ENCODE measurements around the gene LIN54. TPM values are rescaled to one million over a fixed set of nuclear protein-coding genes. Genes with fewer than 3 reads are reported as not detected.

The LIN54 gene
- total and polyA plus RNA-seq, 9 of the 15 experiments (the other 6 are each of a cell fraction or from before 2014, with no cell fraction given): 2.2 to 22.5 (median 15.8) TPM

DNA sequence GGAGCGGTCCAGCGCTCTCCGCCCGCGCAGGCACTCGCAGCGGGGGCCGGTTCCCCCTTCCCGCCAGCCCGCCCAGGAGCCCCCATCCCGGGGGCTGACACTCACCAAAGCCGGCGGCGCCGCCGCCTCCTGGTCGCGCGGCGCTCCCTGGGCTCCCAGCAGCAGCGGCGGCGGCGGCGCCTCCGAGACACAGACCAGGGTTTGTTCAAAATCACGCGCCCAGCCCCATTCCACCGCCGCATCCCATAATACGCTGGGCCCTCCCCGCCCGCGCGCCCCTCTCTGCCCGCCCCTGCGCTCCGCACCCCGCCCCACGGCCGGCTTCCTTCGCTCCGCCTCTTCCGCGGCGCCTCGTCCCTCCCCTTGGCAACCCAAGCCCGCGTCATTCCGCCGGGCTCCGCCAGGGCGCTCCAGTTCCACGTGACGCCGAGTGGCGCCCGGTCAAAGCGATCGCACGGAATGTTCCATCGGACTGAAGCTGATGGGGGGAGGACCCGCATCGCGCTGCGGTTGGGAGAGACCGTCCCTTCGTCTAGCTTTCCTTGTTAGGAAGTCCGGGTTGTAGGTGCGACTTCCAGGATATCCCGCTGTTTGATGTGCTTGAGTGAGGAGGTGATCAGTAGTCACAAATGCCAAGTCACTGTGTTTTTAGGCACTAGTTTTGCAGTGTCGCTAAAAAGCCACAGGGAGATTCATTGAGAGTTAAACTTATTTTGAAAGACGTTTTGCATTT lies 2.2 kb upstream of the LIN54 start (continued):
- TF ChIP-seq, protein P1, sequence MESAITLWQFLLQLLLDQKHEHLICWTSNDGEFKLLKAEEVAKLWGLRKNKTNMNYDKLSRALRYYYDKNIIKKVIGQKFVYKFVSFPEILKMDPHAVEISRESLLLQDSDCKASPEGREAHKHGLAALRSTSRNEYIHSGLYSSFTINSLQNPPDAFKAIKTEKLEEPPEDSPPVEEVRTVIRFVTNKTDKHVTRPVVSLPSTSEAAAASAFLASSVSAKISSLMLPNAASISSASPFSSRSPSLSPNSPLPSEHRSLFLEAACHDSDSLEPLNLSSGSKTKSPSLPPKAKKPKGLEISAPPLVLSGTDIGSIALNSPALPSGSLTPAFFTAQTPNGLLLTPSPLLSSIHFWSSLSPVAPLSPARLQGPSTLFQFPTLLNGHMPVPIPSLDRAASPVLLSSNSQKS (CRISPR knock-in tag; IDR thresholded peaks at IDR 0.05): no peak
- TF ChIP-seq C11orf30 (IDR thresholded peaks at IDR 0.05; ENCODE audit: low read depth) (peak; percentile 92), KLF16 (IDR thresholded peaks at IDR 0.05) (no peak), SOX6 (IDR thresholded peaks at IDR 0.05) (peak; percentile 74), SMARCA4 (IDR thresholded peaks at IDR 0.05) (peak; percentile 75), ZKSCAN3 (CRISPR knock-in tag; IDR thresholded peaks at IDR 0.05) (no peak), ARNT (IDR thresholded peaks at IDR 0.05) (peak in 1 of 2 experiments; percentile 68; a peak in 1 of 4 replicates), ZNF507 (tag; conservative IDR thresholded peaks at IDR 0.05) (no peak), RBM25 (IDR thresholded peaks at IDR 0.05; ENCODE audit: low read depth, low read length, severe bottlenecking) (no peak), ZNF3 (CRISPR knock-in tag; IDR thresholded peaks at IDR 0.05) (no peak), PHB (CRISPR knock-in tag; IDR thresholded peaks at IDR 0.05) (no peak), ATF7 (IDR thresholded peaks at IDR 0.05) (peak; percentile 99), KDM1A (IDR thresholded peaks at IDR 0.05) (no peak)
- TF ChIP-seq, protein P2, sequence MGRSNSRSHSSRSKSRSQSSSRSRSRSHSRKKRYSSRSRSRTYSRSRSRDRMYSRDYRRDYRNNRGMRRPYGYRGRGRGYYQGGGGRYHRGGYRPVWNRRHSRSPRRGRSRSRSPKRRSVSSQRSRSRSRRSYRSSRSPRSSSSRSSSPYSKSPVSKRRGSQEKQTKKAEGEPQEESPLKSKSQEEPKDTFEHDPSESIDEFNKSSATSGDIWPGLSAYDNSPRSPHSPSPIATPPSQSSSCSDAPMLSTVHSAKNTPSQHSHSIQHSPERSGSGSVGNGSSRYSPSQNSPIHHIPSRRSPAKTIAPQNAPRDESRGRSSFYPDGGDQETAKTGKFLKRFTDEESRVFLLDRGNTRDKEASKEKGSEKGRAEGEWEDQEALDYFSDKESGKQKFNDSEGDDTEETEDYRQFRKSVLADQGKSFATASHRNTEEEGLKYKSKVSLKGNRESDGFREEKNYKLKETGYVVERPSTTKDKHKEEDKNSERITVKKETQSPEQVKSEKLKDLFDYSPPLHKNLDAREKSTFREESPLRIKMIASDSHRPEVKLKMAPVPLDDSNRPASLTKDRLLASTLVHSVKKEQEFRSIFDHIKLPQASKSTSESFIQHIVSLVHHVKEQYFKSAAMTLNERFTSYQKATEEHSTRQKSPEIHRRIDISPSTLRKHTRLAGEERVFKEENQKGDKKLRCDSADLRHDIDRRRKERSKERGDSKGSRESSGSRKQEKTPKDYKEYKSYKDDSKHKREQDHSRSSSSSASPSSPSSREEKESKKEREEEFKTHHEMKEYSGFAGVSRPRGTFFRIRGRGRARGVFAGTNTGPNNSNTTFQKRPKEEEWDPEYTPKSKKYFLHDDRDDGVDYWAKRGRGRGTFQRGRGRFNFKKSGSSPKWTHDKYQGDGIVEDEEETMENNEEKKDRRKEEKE (IDR thresholded peaks at IDR 0.05; ENCODE audit: borderline replicate concordance in 1 of 2, control insufficient read depth in 1 of 2, low read depth in 2 of 2, low read length in 1 of 2): peak in 1 of 2 experiments; percentile 90; a peak in 2 of 4 replicates
- TF ChIP-seq, protein P3, sequence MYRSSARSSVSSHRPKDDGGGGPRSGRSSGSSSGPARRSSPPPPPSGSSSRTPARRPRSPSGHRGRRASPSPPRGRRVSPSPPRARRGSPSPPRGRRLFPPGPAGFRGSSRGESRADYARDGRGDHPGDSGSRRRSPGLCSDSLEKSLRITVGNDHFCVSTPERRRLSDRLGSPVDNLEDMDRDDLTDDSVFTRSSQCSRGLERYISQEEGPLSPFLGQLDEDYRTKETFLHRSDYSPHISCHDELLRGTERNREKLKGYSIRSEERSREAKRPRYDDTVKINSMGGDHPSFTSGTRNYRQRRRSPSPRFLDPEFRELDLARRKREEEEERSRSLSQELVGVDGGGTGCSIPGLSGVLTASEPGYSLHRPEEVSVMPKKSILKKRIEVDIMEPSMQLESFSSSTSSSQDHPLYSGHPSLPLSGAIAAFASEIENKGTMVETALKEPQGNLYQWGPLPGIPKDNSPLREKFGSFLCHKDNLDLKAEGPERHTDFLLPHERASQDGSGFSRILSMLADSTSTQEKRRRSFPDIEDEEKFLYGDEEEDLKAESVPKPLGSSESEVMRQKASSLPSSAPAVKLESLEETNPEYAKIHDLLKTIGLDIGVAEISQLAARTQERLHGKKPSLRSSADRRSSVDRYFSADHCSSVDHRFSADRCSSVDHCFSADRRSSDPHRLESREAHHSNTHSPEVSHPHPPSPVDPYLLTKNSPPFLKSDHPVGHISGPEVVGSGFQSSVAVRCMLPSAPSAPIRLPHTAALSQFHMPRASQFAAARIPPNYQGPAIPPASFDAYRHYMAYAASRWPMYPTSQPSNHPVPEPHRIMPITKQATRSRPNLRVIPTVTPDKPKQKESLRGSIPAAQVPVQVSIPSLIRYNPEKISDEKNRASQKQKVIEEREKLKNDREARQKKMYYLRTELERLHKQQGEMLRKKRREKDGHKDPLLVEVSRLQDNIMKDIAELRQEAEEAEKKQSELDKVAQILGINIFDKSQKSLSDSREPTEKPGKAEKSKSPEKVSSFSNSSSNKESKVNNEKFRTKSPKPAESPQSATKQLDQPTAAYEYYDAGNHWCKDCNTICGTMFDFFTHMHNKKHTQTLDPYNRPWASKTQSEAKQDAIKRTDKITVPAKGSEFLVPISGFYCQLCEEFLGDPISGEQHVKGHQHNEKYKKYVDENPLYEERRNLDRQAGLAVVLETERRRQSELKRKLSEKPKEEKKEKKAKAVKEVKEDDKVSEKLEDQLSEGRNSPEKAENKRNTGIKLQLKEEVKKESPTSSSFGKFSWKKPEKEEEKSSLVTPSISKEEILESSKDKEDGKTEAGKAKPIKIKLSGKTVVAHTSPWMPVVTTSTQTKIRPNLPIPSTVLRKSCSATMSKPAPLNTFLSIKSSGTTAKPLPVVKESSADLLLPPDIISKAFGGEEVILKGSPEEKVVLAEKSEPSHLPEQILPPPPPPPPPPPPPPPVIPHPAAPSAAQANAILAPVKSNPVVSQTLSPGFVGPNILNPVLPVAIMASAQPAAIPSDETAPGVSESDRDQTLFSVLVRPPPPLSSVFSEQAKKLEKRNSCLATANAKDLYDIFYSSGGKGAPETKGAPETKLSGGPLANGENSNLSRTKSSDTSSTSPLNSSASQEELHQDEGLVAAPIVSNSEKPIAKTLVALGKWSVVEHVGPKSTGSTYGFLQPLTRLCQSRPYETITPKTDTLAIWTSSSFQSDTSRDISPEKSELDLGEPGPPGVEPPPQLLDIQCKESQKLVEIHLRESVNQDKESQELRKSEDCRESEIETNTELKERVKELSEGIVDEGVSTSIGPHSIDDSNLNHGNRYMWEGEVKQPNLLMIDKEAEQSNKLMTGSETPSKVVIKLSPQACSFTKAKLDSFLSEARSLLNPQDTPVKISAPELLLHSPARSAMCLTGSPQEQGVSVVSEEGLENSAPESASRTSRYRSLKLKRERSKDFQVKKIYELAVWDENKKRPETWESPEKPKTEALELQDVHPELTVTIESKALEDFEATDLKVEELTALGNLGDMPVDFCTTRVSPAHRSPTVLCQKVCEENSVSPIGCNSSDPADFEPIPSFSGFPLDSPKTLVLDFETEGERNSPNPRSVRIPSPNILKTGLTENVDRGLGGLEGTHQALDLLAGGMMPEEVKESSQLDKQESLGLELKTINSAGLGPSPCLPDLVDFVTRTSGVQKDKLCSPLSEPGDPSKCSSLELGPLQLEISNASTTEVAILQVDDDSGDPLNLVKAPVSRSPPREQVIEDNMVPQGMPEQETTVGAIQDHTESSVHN (IDR thresholded peaks at IDR 0.05; ENCODE audit: borderline replicate concordance in 1 of 2, low read depth in 1 of 2): no peak
